H9 (cell line): ENCODE results near the gene CCBE1. TPM values are rescaled to one million over a fixed set of nuclear protein-coding genes. Genes with fewer than 3 reads are reported as not detected.

ENCODE experiments used
- DNase-seq: peaks from one replicate; pipeline ENCODE4 v3.0.0-alpha.2; 2017
- H2AFZ ChIP-seq: one replicate; pipeline ENCODE4 v1.6.1; 2013; ENCODE audit warnings: mild to moderate bottlenecking, low read length, control low read depth, moderate library complexity
- H2AK5ac ChIP-seq: 2 replicates; pipeline ENCODE4 v1.6.1; 2013; ENCODE audit warnings: low read length, control low read depth, mixed read lengths; ENCODE audit not compliant: insufficient read length
- H2BK120ac ChIP-seq: one replicate; pipeline ENCODE4 v1.6.1; 2013; ENCODE audit warnings: low read depth, mild to moderate bottlenecking, low read length, control low read depth, inconsistent platforms; ENCODE audit not compliant: poor library complexity, severe bottlenecking
- H2BK12ac ChIP-seq: 2 replicates; pipeline ENCODE4 v1.6.1; 2013; ENCODE audit warnings: low read length, control low read depth, mixed read lengths, low read depth; ENCODE audit not compliant: insufficient read length
- H2BK15ac ChIP-seq: 2 replicates; pipeline ENCODE4 v1.6.1; 2013; ENCODE audit warnings: low read depth, low read length, control low read depth
- H2BK20ac ChIP-seq: one replicate; pipeline ENCODE4 v1.6.1; 2013; ENCODE audit warnings: low read depth, mild to moderate bottlenecking, low read length, control low read depth, inconsistent platforms; ENCODE audit not compliant: poor library complexity, severe bottlenecking
- H2BK5ac ChIP-seq: 2 replicates; pipeline ENCODE4 v1.6.1; 2013; ENCODE audit warnings: low read length, control low read depth, mixed read lengths; ENCODE audit not compliant: insufficient read length
- H3K14ac ChIP-seq: 2 replicates; pipeline ENCODE4 v1.6.1; 2013; ENCODE audit warnings: low read length, control low read depth; ENCODE audit not compliant: insufficient read depth
- H3K18ac ChIP-seq: 2 replicates; pipeline ENCODE4 v1.6.1; 2013; ENCODE audit warnings: low read depth, mild to moderate bottlenecking, mixed read lengths, low read length, control low read depth; ENCODE audit not compliant: insufficient read length
- H3K23ac ChIP-seq: 2 replicates; pipeline ENCODE4 v1.6.1; 2013; ENCODE audit warnings: low read length, control low read depth, mixed read lengths, low read depth; ENCODE audit not compliant: insufficient read length
- H3K23me2 ChIP-seq: 2 replicates; pipeline ENCODE4 v1.6.1; 2013; ENCODE audit warnings: low read depth, mild to moderate bottlenecking, mixed read lengths, low read length, control low read depth; ENCODE audit not compliant: insufficient read length, poor library complexity, severe bottlenecking
- H3K27ac ChIP-seq: 2 replicates; pipeline ENCODE4 v1.5.1; 2013; ENCODE audit warnings: low read length, control low read depth, mixed read lengths, low read depth; ENCODE audit not compliant: insufficient read length
- H3K27me3 ChIP-seq: 2 replicates; pipeline ENCODE4 v1.6.1; 2013; ENCODE audit warnings: low read length, control low read depth, inconsistent platforms; ENCODE audit not compliant: insufficient read depth
- H3K4ac ChIP-seq: 2 replicates; pipeline ENCODE4 v1.6.1; 2013; ENCODE audit warnings: low read depth, mild to moderate bottlenecking, control low read depth, inconsistent platforms, low read length, moderate library complexity
- H3K4me1 ChIP-seq: 2 replicates; pipeline ENCODE4 v1.6.1; 2013; ENCODE audit warnings: low read length, control low read depth, inconsistent platforms; ENCODE audit not compliant: insufficient read depth
- H3K4me2 ChIP-seq: 2 replicates; pipeline ENCODE4 v1.6.1; 2013; ENCODE audit warnings: low read length, control low read depth, mixed read lengths; ENCODE audit not compliant: insufficient read length, insufficient read depth
- H3K56ac ChIP-seq: 2 replicates; pipeline ENCODE4 v1.6.1; 2013; ENCODE audit warnings: low read depth, mild to moderate bottlenecking, mixed read lengths, low read length, control low read depth; ENCODE audit not compliant: insufficient read length
- H3K79me1 ChIP-seq: 2 replicates; pipeline ENCODE4 v1.6.1; 2013; ENCODE audit warnings: low read depth, mild to moderate bottlenecking, moderate library complexity, low read length, control low read depth, inconsistent platforms; ENCODE audit not compliant: insufficient read depth, poor library complexity, severe bottlenecking
- H3K79me2 ChIP-seq: 2 replicates; pipeline ENCODE4 v1.6.1; 2013; ENCODE audit warnings: low read length, control low read depth, inconsistent platforms; ENCODE audit not compliant: insufficient read depth
- H3K9ac ChIP-seq: 2 replicates; pipeline ENCODE4 v1.6.1; 2013; ENCODE audit warnings: low read length, control low read depth, mixed read lengths; ENCODE audit not compliant: insufficient read length; ENCODE audit errors: extremely low read depth
- H3K9me3 ChIP-seq: one replicate; pipeline ENCODE4 v1.6.1; 2013; ENCODE audit warnings: low read depth, low read length, inconsistent platforms; ENCODE audit not compliant: control insufficient read depth
- H3T11ph ChIP-seq: one replicate; pipeline ENCODE4 v1.6.1; 2013; ENCODE audit warnings: mild to moderate bottlenecking, low read length, control low read depth, inconsistent platforms
- H4K20me1 ChIP-seq: one replicate; pipeline ENCODE4 v1.6.1; 2013; ENCODE audit not compliant: control insufficient read depth, insufficient read length, insufficient read depth
- H4K5ac ChIP-seq: 2 replicates; pipeline ENCODE4 v1.6.1; 2013; ENCODE audit warnings: low read depth, mild to moderate bottlenecking, mixed read lengths, low read length, control low read depth; ENCODE audit not compliant: insufficient read length
- H4K8ac ChIP-seq: replicated peaks from 2 replicates; pipeline ENCODE4 v1.6.1; 2013; ENCODE audit warnings: low read length, control low read depth, mixed read lengths, low read depth; ENCODE audit not compliant: insufficient read length
- H4K91ac ChIP-seq: 2 replicates; pipeline ENCODE4 v1.6.1; 2013; ENCODE audit warnings: low read depth, mild to moderate bottlenecking, moderate library complexity, mixed read lengths, low read length, control low read depth; ENCODE audit not compliant: insufficient read length
- H3K27ac Mint-ChIP-seq, 3 experiments: 2 replicates in 2 of 3; 3 replicates in 1 of 3; pipeline ENCODE4 v1.8.0; 2020 to 2021; ENCODE audit warnings: mixed read lengths in 3 of 3, mild to moderate bottlenecking in 1 of 3, moderate library complexity in 1 of 3
- H3K27me3 Mint-ChIP-seq: 2 replicates; pipeline ENCODE4 v1.8.0; 2021; ENCODE audit warnings: low read depth, mild to moderate bottlenecking, moderate library complexity, mixed read lengths
- H3K36me3 Mint-ChIP-seq, 3 experiments: 2 replicates in 2 of 3; 3 replicates in 1 of 3; pipeline ENCODE4 v1.8.0; 2020 to 2021; ENCODE audit warnings: low read depth in 3 of 3, mixed read lengths in 3 of 3; ENCODE audit not compliant: insufficient read depth in 1 of 3
- H3K4me1 Mint-ChIP-seq, 2 experiments: 2 replicates each; pipeline ENCODE4 v1.8.0; 2020; ENCODE audit warnings: mixed read lengths in 2 of 2
- H3K4me3 Mint-ChIP-seq, 2 experiments: 2 replicates in 1 of 2; 3 replicates in 1 of 2; pipeline ENCODE4 v1.8.0; 2020 to 2021; ENCODE audit warnings: mild to moderate bottlenecking in 2 of 2, mixed read lengths in 2 of 2, moderate library complexity in 1 of 2
- H3K9me3 Mint-ChIP-seq, 2 experiments: 2 replicates in 1 of 2; 3 replicates in 1 of 2; pipeline ENCODE4 v1.8.0; 2020; ENCODE audit warnings: mild to moderate bottlenecking in 2 of 2, mixed read lengths in 2 of 2, moderate library complexity in 1 of 2
- CTCF ChIP-seq: fragments of 200-600 bp; sonication (generic); conservative IDR thresholded peaks from 3 replicates; pipeline ENCODE4 v1.8.0; 2021; ENCODE audit warnings: antibody characterized with exemption, mild to moderate bottlenecking
- WGBS: extraction: QIAGEN DNeasy Blood & Tissue Kit; methylation state at CpG from one replicate; pipeline ENCODE4 v1.1.7; 2013; ENCODE audit warnings: missing lambda C conversion rate, low lambda C conversion rate, mixed read lengths; ENCODE audit not compliant: insufficient read length; ENCODE audit errors: extremely low coverage; 5-methylcytosine and 5-hydroxymethylcytosine counted together
- total RNA-seq: library from RNA; stranded (reverse); gene quantifications from 2 replicates; pipeline ENCODE4 v1.2.1, GENCODE V29; 2021

CCBE1 gene
- total RNA-seq, 1 experiment from 2014 or later, result 0.39 TPM

- peak; percentile 62 for TF ChIP-seq CTCF
- no peak overlapping the region for H2BK20ac ChIP-seq
- peak; percentile 49 for DNase-seq
These were observed 50.8 kb downstream of the CCBE1 start for GRCh38 chr18:59646228-59646962.

More at GRCh38 chr18:59646228-59646962, 50.8 kb downstream of the CCBE1 start:
- no peak overlapping the region for H2BK5ac ChIP-seq
- no peak overlapping the region for H3K18ac ChIP-seq
- no peak overlapping the region for H3K14ac ChIP-seq
- no peak overlapping the region for H3K56ac ChIP-seq
- H3K4me3 Mint-ChIP-seq, result no peak overlapping the region
- no peak overlapping the region for H3K9ac ChIP-seq
- no peak overlapping the region for H2BK12ac ChIP-seq
- H3K79me2 ChIP-seq, result no peaks in the 10 kb centered on the region
- no peaks in the 10 kb centered on the region for H3K9me3 ChIP-seq
- no peak overlapping the region for H3K23ac ChIP-seq
- no peaks in the 10 kb centered on the region; a peak in 1 of 5 replicates for H3K9me3 Mint-ChIP-seq
- peaks cover 19 to 27% of the 10 kb centered on the region in 2 experiments for H3K4me1 Mint-ChIP-seq
- H3K27me3 ChIP-seq, result no peaks in the 10 kb centered on the region
- H2AFZ ChIP-seq, result no peak overlapping the region
- peak overlapping the region in 1 of 3 experiments; percentile 11; a peak in 1 of 7 replicates for H3K27ac Mint-ChIP-seq
- H4K5ac ChIP-seq, result no peak overlapping the region
- H3K4me1 ChIP-seq, result peaks cover 2% of the 10 kb centered on the region; the same call in 1 of the 2 replicates
- H3K27ac ChIP-seq, result no peak overlapping the region
- no peaks in the 10 kb centered on the region for H4K20me1 ChIP-seq
- no peak overlapping the region for H4K91ac ChIP-seq
- H3K36me3 Mint-ChIP-seq, result no peaks in the 10 kb centered on the region
- H3K79me1 ChIP-seq, result no peaks in the 10 kb centered on the region
- H4K8ac ChIP-seq, result no peak overlapping the region
- H3K4ac ChIP-seq, result no peak overlapping the region
- H2AK5ac ChIP-seq, result no peak overlapping the region
- WGBS, result no CpG with 5 or more reads among the region's 11 CpGs
- H2BK120ac ChIP-seq, result no peak overlapping the region
- H3K27me3 Mint-ChIP-seq, result peaks cover 3% of the 10 kb centered on the region; the same call in 1 of the 2 replicates
- H2BK15ac ChIP-seq, result no peak overlapping the region
- no peaks in the 10 kb centered on the region for H3K23me2 ChIP-seq
- no peak overlapping the region for H3T11ph ChIP-seq
- H3K4me2 ChIP-seq, result no peak overlapping the region
